Measurements from ENCODE around the gene CCSER1. TPM values are rescaled to one million over a fixed set of nuclear protein-coding genes. Genes with fewer than 3 reads are reported as not detected.

Gene CCSER1
- total and polyA plus RNA-seq, 2 of the 8 experiments (the other 6 are each of a cell fraction or from before 2014, with no cell fraction given), result 0.26 to 0.84 TPM

- 81% methylated on average over 3 of the region's 3 CpGs; no CpG with 5 or more reads in 1 of the 2 experiments for WGBS, 2 experiments (ENCODE audit: extremely low coverage in 1 of 2, insufficient coverage in 1 of 2, insufficient read length in 1 of 2, insufficient replicate concordance in 2 of 2, low coverage in 1 of 2, low lambda C conversion rate in 2 of 2, missing lambda C conversion rate in 1 of 2)
- CTCF ChIA-PET (ENCODE audit: partially characterized antibody), result interaction anchor here (0.5 kb wide), 1 partner anchor 16 kb away, joined by 3 read pairs; no protein-coding TSS in a partner anchor
- TF ChIP-seq SP1 (IDR thresholded peaks at IDR 0.05; ENCODE audit: low read depth, low read length) (no peak), GABPA (IDR thresholded peaks at IDR 0.05; ENCODE audit: borderline replicate concordance, insufficient read depth, low read length) (no peak)
- Histone ChIP-seq H3K9ac (replicated peaks in 1 of 4; ENCODE audit: extremely low read depth in 1 of 4, low read depth in 3 of 4, low read length in 3 of 4) (no peak overlapping the region), H3K56ac (replicated peaks; ENCODE audit: insufficient read length, low read depth, low read length) (no peak overlapping the region), H4K91ac (replicated peaks; ENCODE audit: insufficient read length, low read length) (no peak overlapping the region), H2BK15ac (ENCODE audit: low read length) (no peak overlapping the region), H3K4me2 (ENCODE audit: insufficient read depth in 1 of 2, low read depth in 2 of 2, low read length in 2 of 2) (no peak overlapping the region), H3K36me3 (ENCODE audit: control insufficient read depth in 2 of 4, insufficient read depth in 4 of 4, low read length in 3 of 4) (no peaks in the 10 kb centered on the region; a peak in 1 of 8 replicates), H2AFZ (ENCODE audit: low read length) (no peak overlapping the region), H2BK5ac (ENCODE audit: low read depth, low read length) (no peak overlapping the region), H4K5ac (ENCODE audit: insufficient read length, low read depth, low read length) (no peak overlapping the region), H3K27ac (ENCODE audit: low read depth, low read length) (no peak overlapping the region), H3K4me3 (ENCODE audit: extremely low read depth in 1 of 4, insufficient read depth in 2 of 4, low read depth in 3 of 4, low read length in 4 of 4) (no peak overlapping the region), H4K20me1 (replicated peaks in 1 of 2; ENCODE audit: control insufficient read depth in 1 of 2, insufficient read depth in 2 of 2, low read length in 2 of 2) (no peaks in the 10 kb centered on the region), H3K23ac (ENCODE audit: insufficient read length) (no peak overlapping the region), H3K23me2 (ENCODE audit: low read depth, low read length) (no peaks in the 10 kb centered on the region), H4K8ac (ENCODE audit: extremely low read depth, insufficient read depth, low read length) (no peak overlapping the region), H3K14ac (ENCODE audit: insufficient read length) (no peak overlapping the region), H2AK5ac (ENCODE audit: low read depth, low read length) (no peak overlapping the region), H3K4me1 (replicated peaks in 1 of 4; ENCODE audit: control insufficient read depth in 3 of 4, insufficient read depth in 4 of 4, low read length in 3 of 4) (no peaks in the 10 kb centered on the region), H3K27me3 (replicated peaks in 1 of 4; ENCODE audit: control insufficient read depth in 3 of 4, extremely low read depth in 1 of 4, insufficient read depth in 3 of 4, low read length in 3 of 4) (no peaks in the 10 kb centered on the region), H3K18ac (ENCODE audit: extremely low read depth, low read length) (no peak overlapping the region), H2BK20ac (ENCODE audit: low read length) (no peak overlapping the region), H2BK12ac (ENCODE audit: low read depth, low read length) (0 out of 2 replicates have a peak overlapping the region, but pooled peaks have one; percentile 5), H3K9me3 (ENCODE audit: insufficient read depth in 2 of 2, low read depth in 1 of 2, low read length in 1 of 2) (peaks cover 12 to 13% of the 10 kb centered on the region in 2 experiments; a peak in 3 of 4 replicates), H3K79me1 (ENCODE audit: low read depth, low read length) (no peaks in the 10 kb centered on the region), H3K4ac (replicated peaks; ENCODE audit: insufficient read length, low read depth, low read length) (no peak overlapping the region), H2BK120ac (replicated peaks; ENCODE audit: low read depth, low read length) (no peak overlapping the region), H3K79me2 (ENCODE audit: control insufficient read depth in 1 of 2, insufficient read depth in 2 of 2, low read length in 2 of 2) (no peaks in the 10 kb centered on the region)
- FAIRE-seq (no peak), DNase-seq (ENCODE audit: low read depth in 1 of 2, low spot score in 2 of 2) (no peak)
- POLR2A ChIA-PET (ENCODE audit: partially characterized antibody), result no interaction called here
These were observed 981.6 kb downstream of the CCSER1 start for GRCh38 chr4:91108751-91109150.
